Nephron (organoid): ENCODE data around the gene MEGF6.

ENCODE experiments used
- H3K27ac Mint-ChIP-seq, 3 experiments: 2 replicates each; pipeline ENCODE4 v1.8.0; 2020; ENCODE audit warnings: mixed read lengths in 3 of 3, mild to moderate bottlenecking in 2 of 3, moderate library complexity in 1 of 3
- H3K27me3 Mint-ChIP-seq: 2 replicates; pipeline ENCODE4 v1.8.0; 2021; ENCODE audit warnings: low read depth, mild to moderate bottlenecking, moderate library complexity, mixed read lengths
- H3K36me3 Mint-ChIP-seq: 2 replicates; pipeline ENCODE4 v1.8.0; 2020; ENCODE audit warnings: low read depth, mixed read lengths
- H3K4me1 Mint-ChIP-seq: 2 replicates; pipeline ENCODE4 v1.8.0; 2020; ENCODE audit warnings: mixed read lengths
- H3K4me3 Mint-ChIP-seq, 3 experiments: 2 replicates each; pipeline ENCODE4 v1.8.0; 2020; ENCODE audit warnings: mild to moderate bottlenecking in 3 of 3, mixed read lengths in 3 of 3, moderate library complexity in 2 of 3
- H3K9me3 Mint-ChIP-seq: 2 replicates; pipeline ENCODE4 v1.8.0; 2020; ENCODE audit warnings: mixed read lengths
- TF ChIP-seq, protein P1 (sequence below), 3 experiments: fragments of 200-600 bp; sonication (generic); IDR thresholded peaks; one replicate each; pipeline ENCODE4 v1.5.0; 2021; ENCODE audit warnings: antibody characterized with exemption in 3 of 3; ENCODE audit not compliant: unreplicated experiment in 3 of 3

MEGF6 gene

DNA sequence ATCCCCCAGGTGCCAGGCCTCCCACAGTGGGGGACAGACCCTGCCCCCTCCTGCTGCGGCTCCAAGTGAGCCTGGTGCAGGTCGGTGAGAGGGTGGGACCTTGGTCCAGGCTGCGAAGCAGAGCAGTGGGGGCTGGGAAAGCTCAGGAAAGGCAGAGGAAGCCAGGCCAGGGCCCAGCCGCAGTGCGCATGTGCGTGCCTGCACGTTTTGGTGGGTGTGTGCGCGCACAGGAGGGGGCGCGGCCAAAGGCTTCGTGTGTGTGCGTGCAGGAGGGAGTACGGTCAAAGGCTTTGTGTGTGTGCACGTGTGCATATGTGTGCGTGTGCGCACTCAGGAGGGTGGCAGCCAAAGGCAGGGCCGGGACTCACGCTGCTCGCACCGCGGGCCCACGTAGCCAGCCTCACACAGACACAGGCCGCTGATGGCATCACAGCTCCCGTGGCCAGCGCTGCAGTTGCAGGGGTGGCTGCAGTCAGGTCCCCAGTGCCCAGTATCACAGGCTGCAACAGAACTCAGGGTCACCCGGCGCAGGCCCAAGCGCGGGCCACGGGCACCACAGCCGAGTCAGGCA lies 111.0 kb downstream of the MEGF6 start:
- no peaks in the 10 kb centered on the region for H3K4me1 Mint-ChIP-seq
- TF ChIP-seq, protein P1, sequence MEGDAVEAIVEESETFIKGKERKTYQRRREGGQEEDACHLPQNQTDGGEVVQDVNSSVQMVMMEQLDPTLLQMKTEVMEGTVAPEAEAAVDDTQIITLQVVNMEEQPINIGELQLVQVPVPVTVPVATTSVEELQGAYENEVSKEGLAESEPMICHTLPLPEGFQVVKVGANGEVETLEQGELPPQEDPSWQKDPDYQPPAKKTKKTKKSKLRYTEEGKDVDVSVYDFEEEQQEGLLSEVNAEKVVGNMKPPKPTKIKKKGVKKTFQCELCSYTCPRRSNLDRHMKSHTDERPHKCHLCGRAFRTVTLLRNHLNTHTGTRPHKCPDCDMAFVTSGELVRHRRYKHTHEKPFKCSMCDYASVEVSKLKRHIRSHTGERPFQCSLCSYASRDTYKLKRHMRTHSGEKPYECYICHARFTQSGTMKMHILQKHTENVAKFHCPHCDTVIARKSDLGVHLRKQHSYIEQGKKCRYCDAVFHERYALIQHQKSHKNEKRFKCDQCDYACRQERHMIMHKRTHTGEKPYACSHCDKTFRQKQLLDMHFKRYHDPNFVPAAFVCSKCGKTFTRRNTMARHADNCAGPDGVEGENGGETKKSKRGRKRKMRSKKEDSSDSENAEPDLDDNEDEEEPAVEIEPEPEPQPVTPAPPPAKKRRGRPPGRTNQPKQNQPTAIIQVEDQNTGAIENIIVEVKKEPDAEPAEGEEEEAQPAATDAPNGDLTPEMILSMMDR (IDR thresholded peaks at IDR 0.05; ENCODE audit: unreplicated experiment in 3 of 3): no peak

DNA sequence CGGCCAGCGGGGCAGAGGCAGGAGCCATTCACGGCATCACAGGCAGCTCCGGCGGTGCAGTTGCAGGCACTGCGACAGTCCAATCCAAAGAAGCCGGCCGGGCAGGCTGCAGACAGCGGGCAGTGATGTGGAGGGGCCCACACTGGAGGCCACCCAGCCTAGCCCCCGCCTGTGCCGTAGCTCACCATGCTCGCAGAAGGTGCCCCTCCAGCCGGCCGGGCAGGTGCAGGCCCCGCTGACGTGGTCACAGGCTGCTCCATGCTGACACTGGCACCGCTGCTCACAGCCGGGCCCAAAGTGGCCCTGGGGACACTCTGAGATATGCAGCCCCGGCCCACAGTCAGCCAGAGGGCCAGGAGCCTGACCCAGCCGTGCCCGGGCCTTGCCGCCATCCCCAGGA lies 111.7 kb downstream of the MEGF6 start:
- Mint-ChIP-seq H3K27ac (no peak overlapping the region), H3K4me1 (no peaks in the 10 kb centered on the region), H3K9me3 (no peaks in the 10 kb centered on the region), H3K27me3 (no peaks in the 10 kb centered on the region), H3K4me3 (no peak overlapping the region), H3K36me3 (no peaks in the 10 kb centered on the region)
- TF ChIP-seq, protein P1 (IDR thresholded peaks at IDR 0.05; ENCODE audit: unreplicated experiment in 3 of 3): no peak

More for the DNA sequence above, 111.0 kb downstream of the MEGF6 start:
- H3K27me3 Mint-ChIP-seq: no peaks in the 10 kb centered on the region
- H3K4me3 Mint-ChIP-seq: no peak overlapping the region
- no peaks in the 10 kb centered on the region for H3K9me3 Mint-ChIP-seq
- no peak overlapping the region for H3K27ac Mint-ChIP-seq
- H3K36me3 Mint-ChIP-seq: no peaks in the 10 kb centered on the region

DNA sequence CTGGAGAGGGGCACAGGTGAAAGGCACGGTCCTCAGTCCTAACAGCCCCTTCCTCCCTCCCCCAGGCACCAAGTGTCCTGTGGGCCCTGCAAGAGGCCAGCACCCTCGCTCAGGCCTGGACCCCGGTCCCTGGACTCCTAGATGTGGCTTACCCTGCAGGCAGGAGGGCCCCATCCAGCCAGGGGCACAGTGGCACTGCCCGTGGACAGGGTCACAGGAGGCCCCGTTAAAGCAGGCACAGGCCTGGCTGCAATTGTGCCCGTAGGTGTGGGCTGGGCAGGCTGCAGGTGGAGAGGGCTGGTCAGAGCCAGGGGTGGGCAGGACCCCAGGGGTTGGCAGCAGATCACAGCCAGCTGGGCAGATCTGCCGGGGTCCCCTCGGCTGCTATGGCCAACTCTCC lies 112.3 kb downstream of the MEGF6 start:
- Mint-ChIP-seq H3K4me1 (no peaks in the 10 kb centered on the region), H3K4me3 (no peak overlapping the region), H3K9me3 (no peaks in the 10 kb centered on the region), H3K27me3 (no peaks in the 10 kb centered on the region), H3K36me3 (no peaks in the 10 kb centered on the region), H3K27ac (no peak overlapping the region)
- TF ChIP-seq, protein P1 (IDR thresholded peaks at IDR 0.05; ENCODE audit: unreplicated experiment in 3 of 3): no peak

DNA sequence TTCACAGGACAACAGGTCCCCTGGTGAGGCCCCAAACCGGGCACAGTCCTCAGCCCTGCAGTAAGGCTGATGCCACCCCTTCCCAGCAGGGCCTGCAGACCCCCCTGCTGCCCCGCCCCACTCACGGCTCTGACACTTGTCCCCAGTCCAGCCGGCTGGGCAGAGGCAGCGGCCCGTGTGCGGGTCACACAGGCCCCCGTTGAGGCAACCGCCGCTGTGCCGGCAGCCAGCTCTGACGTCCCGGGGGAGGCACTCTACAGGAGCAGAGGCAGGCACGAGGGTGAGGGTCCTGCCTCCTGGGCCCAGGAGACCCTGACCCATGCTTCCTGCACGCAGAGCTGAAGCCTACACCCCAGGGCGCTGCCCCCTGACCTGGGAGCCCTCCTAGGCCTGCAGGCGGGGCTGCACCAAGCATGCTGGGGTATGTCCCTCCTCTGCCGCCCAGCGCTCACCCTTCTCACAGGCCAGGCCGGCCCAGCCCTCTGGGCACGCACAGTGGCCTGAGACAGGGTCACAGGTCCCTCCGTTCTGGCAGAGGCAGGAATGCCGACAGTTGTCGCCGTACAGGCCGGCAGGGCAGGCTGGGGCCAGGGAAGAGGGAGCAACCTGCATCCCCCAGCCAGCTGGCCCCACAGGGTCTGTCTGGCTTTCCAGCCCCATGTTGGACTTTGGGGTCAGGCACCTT lies 112.9 kb downstream of the MEGF6 start:
- TF ChIP-seq, protein P1 (IDR thresholded peaks at IDR 0.05; ENCODE audit: unreplicated experiment in 3 of 3): no peak
- H3K27me3 Mint-ChIP-seq: no peaks in the 10 kb centered on the region
- H3K4me3 Mint-ChIP-seq: no peak overlapping the region
- H3K36me3 Mint-ChIP-seq: no peaks in the 10 kb centered on the region
- H3K9me3 Mint-ChIP-seq: no peaks in the 10 kb centered on the region
- H3K27ac Mint-ChIP-seq: no peak overlapping the region
- no peaks in the 10 kb centered on the region for H3K4me1 Mint-ChIP-seq

DNA sequence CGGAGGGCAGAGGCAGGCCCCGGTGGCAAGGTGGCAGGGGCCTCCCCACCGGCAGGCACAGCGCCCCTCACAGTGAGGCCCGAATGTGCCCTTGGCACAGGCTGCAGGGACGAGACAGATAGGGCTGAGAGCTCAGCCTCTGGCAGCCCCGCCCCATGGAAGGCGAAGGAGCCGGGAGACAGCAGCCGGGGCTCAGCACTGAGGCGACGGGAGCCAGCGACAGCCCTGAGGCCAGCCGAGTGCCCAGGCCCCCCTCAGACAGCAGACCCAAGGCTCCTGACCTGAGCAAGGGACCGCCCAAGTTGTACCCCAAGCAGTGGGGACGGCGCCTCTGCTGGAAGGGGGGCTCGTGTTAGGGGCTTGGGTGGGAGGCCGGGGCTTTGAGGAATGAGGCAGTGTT lies 113.8 kb downstream of the MEGF6 start:
- Mint-ChIP-seq H3K9me3 (no peaks in the 10 kb centered on the region), H3K27ac (no peak overlapping the region), H3K36me3 (no peaks in the 10 kb centered on the region), H3K4me1 (no peaks in the 10 kb centered on the region), H3K27me3 (no peaks in the 10 kb centered on the region), H3K4me3 (no peak overlapping the region)
- TF ChIP-seq, protein P1 (IDR thresholded peaks at IDR 0.05; ENCODE audit: unreplicated experiment in 3 of 3): no peak

DNA sequence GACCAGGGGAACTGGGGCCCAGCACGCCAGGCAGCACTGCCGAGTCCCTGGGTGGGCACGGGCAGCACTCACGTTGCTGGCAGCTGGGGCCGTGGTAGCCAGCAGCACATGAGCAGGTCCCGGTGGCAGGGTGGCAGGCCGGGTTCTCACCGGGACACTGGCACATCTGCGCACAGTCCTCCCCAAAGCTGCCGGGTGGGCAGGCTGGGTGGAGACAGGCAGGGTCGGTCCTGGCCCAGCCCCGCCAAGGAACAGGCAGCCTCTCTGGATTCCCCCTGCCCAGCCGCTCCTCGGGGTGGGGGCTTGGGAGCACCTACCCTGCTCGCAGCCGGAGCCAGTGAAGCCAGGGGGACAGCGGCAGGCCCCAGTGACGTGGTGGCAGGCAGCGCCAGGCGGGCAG lies 114.4 kb downstream of the MEGF6 start:
- H3K4me1 Mint-ChIP-seq: no peaks in the 10 kb centered on the region
- no peaks in the 10 kb centered on the region for H3K27me3 Mint-ChIP-seq
- H3K4me3 Mint-ChIP-seq: no peak overlapping the region
- H3K36me3 Mint-ChIP-seq: no peaks in the 10 kb centered on the region
- H3K9me3 Mint-ChIP-seq: no peaks in the 10 kb centered on the region
- TF ChIP-seq, protein P1 (IDR thresholded peaks at IDR 0.05; ENCODE audit: unreplicated experiment in 3 of 3): no peak
- H3K27ac Mint-ChIP-seq: no peak overlapping the region
